Activated CD4-positive, alpha-beta T cell treated with anti-CD3 and anti-CD28 coated beads for 36 hours (primary cell): Measurements from ENCODE around the gene OFD1. TPM values are rescaled to one million over a fixed set of nuclear protein-coding genes. Genes with fewer than 3 reads are reported as not detected.

Source experiments
- ATAC-seq: fragments of 200-7000 bp; cut with Tn5 transposase; one replicate; pipeline ENCODE4 v1.10.0; 2021; ENCODE audit warnings: mild to moderate bottlenecking, moderate library complexity
- CTCF ChIA-PET: fragments of 350-600 bp; sonication (Branson Sonifier 250); formaldehyde crosslinking; loops from one replicate; lab custom pipeline; 2021; ENCODE audit warnings: antibody characterized with exemption; lab: Charles Lee
- POLR2A ChIA-PET: fragments of 350-600 bp; sonication (Branson Sonifier 250); formaldehyde crosslinking; loops from one replicate; lab custom pipeline; 2021; ENCODE audit warnings: antibody characterized with exemption, inconsistent platforms; lab: Charles Lee
- DNase-seq: peaks from one replicate; pipeline ENCODE4 v3.0.0-alpha.2; 2020
- H3K27ac Mint-ChIP-seq: one replicate; pipeline ENCODE4 v1.8.0; 2021; ENCODE audit warnings: mixed read lengths
- H3K27me3 Mint-ChIP-seq: one replicate; pipeline ENCODE4 v1.8.0; 2021; ENCODE audit warnings: mixed read lengths
- H3K36me3 Mint-ChIP-seq: one replicate; pipeline ENCODE4 v1.8.0; 2021; ENCODE audit warnings: low read depth, mixed read lengths
- H3K4me1 Mint-ChIP-seq: one replicate; pipeline ENCODE4 v1.8.0; 2021; ENCODE audit warnings: mixed read lengths
- H3K4me3 Mint-ChIP-seq: one replicate; pipeline ENCODE4 v1.8.0; 2021; ENCODE audit warnings: mild to moderate bottlenecking, moderate library complexity, mixed read lengths
- H3K9me3 Mint-ChIP-seq: one replicate; pipeline ENCODE4 v1.8.0; 2021; ENCODE audit warnings: low read depth, mixed read lengths
- intact Hi-C, 2 experiments: fragments of 100-400 bp; cut with DNase I in 1 of 2; cut with micrococcal nuclease in 1 of 2; formaldehyde crosslinking; loops; one replicate each; pipeline versions ENCODE4 v1.14.2 to v1.15.1; 2022 to 2024; cut with DNase I, micrococcal nuclease
- total RNA-seq, 2 experiments: library from RNA; stranded (reverse); gene quantifications; one replicate each; pipeline ENCODE4 v1.2.3, GENCODE V29; 2021

The OFD1 gene
- total RNA-seq, 2 experiments from 2014 or later: 28.0 to 32.4 TPM

DNA sequence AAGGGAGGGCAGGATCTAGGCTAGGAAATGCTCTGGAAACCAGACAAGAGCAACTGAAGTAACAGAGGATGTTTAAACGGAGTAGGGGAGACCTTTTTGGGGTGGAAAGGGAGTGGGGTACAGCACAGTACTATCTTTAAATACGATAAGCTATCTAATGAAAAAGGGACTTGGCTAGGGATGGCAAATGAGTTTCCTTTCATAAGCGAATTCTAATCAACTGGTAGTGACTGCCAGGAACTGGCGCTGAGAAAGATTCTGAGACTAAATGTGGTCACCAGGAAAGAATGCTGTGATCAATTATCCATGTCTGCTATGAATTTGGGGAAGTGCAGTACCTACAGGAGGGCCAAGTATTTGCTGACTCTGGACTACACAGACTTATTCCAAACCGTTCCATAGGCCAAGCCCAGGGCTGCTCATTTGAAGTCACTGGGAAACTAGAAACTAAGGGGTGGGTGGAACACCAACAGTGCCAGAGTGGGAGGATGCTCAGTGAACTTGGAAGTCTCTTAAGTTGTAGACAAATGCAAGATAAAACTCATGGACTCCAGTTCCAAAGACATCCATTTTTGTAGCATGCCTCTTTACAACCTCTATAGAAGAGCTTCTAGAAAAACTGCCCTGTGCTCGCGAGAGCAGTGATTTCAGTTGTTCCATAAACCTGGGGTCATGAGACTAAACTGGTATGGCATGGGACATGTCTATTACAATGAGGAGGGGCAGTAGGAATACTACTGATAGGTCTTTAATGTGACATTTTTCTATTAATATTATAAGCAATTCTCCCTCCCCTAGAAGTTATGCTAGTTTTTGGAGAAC is 2.1 kb upstream of the OFD1 start:
- ChIA-PET CTCF (interaction anchor here (0.7 kb wide), 1 partner anchor 22 kb away, joined by 3 read pairs; no protein-coding TSS in a partner anchor), POLR2A (interaction anchor here (1.1 kb wide), 1 partner anchor 10 kb away, joined by 4 read pairs; no protein-coding TSS in a partner anchor)
- peaks cover 59% of the 10 kb centered on the region for H3K4me1 Mint-ChIP-seq
- H3K27me3 Mint-ChIP-seq: no peaks in the 10 kb centered on the region
- H3K4me3 Mint-ChIP-seq: peak overlapping the region; percentile 81
- H3K27ac Mint-ChIP-seq: peak overlapping the region; percentile 73
- intact Hi-C loops: loop anchor here in 1 of 2 experiments (10.0 kb wide), 1 partner anchor 638 kb away; no protein-coding TSS in a partner anchor
- ATAC-seq: no peak
- H3K36me3 Mint-ChIP-seq: peaks cover 60% of the 10 kb centered on the region
- DNase-seq: no peak
- H3K9me3 Mint-ChIP-seq: peaks cover 3% of the 10 kb centered on the region

DNA sequence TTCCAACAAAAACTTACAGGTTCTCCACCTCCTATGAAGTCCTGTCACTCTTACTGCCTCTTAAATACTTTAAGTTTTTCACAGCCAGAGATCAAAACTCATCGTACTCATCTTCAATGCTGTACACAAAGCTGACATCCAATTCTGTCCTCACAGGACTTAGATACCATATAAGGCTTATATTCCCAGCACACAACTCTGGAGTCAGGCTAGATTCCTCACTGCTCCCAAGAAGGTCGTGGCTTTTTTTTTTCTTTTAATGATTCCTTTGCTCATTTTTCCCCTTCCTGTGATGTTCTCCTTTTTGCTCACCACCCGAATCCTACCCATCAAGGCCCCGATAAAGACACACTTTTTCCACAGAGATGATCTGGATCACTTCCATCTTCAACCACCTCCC is 1.0 kb upstream of the OFD1 start:
- Mint-ChIP-seq H3K4me1 (peaks cover 50% of the 10 kb centered on the region), H3K27ac (peak overlapping the region; percentile 93)
- POLR2A ChIA-PET: interaction anchor here (1.1 to 2.2 kb wide), 2 partner anchors 9 to 45 kb away, joined by 4 read pairs; no protein-coding TSS in a partner anchor

DNA sequence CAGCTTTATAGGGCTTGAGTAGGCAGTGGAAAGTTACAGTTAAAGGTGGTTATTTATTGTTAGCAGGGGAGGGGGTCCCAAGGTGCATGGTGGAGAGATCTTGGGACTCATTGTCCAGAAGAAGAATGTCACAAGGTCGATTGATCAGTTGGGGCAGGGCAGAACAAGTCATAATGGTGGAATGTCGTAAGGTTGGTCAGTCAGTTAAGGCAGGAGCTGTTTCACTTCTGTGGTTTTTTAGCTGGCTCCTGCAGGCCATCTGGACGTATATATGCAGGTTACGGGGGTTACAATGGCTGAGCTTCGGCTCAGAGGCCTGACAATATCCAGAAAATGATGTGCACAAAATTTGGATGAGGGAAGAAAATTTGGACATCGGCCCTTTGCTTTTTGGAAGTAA is 7.1 kb downstream of the OFD1 start:
- POLR2A ChIA-PET: interaction anchor here (0.7 kb wide), 1 partner anchor 72 kb away, joined by 5 read pairs; no protein-coding TSS in a partner anchor
- CTCF ChIA-PET: interaction anchor here (1.5 kb wide), 1 partner anchor 83 kb away, joined by 5 read pairs; no protein-coding TSS in a partner anchor
- intact Hi-C loops: loop anchor here in 1 of 2 experiments (2.0 kb wide), 1 partner anchor 287 kb away; the partner anchor contains the start of gene GEMIN8
- no peaks in the 10 kb centered on the region for H3K27me3 Mint-ChIP-seq
- no peaks in the 10 kb centered on the region for H3K9me3 Mint-ChIP-seq
- peaks cover 23% of the 10 kb centered on the region for H3K4me1 Mint-ChIP-seq
- peaks cover 11% of the 10 kb centered on the region for H3K36me3 Mint-ChIP-seq
- DNase-seq (no peak), ATAC-seq (no peak)
- H3K4me3 Mint-ChIP-seq: no peak overlapping the region
- peak overlapping the region; percentile 34 for H3K27ac Mint-ChIP-seq

More for the DNA sequence above, 1.0 kb upstream of the OFD1 start:
- ATAC-seq (no peak), DNase-seq (no peak)
- H3K4me3 Mint-ChIP-seq: peak overlapping the region; percentile 81
- CTCF ChIA-PET: interaction anchor here (1.4 kb wide), 1 partner anchor 64 kb away, joined by 7 read pairs; no protein-coding TSS in a partner anchor
- H3K9me3 Mint-ChIP-seq: peaks cover 2% of the 10 kb centered on the region
- intact Hi-C loops: loop anchor here in 1 of 2 experiments (10.0 kb wide), 1 partner anchor 639 kb away; no protein-coding TSS in a partner anchor
- H3K27me3 Mint-ChIP-seq: no peaks in the 10 kb centered on the region
- peaks cover 50% of the 10 kb centered on the region for H3K36me3 Mint-ChIP-seq

DNA sequence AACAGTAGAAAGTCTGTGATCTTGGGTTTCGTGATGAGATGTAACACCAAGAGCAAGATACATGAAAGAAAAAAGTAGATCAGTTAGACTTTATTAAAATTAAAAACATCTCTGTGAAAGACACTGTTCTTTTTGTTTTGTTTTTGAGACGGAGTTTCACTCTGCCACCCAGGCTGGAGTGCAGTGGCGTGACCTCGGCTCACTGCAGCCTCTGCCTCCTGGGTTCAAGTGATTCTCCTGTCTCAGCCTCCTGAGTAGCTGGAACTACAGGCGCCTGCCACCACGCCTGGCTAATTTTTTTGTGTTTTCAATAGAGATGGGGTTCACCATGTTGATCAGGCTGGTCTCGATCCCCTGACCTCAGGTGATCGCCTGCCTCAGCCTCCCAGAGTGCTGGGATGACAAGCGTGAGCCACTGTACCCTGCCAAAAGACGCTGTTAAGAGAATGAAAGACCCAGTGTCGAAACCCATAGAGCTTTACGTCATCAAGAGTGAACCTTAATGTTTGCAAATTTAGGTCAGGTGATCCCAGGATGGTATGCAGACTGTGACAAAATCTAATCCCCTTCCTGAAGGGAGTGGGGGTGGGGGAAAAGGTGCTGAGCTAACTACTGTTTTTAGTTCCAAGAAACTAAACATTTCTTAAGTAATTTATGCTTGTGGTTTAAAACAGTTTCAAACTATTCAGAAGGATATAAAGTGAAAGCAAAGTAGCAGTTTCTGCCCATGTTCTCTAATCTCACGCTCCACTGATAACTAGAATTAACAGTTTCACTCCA is 8.0 kb downstream of the OFD1 start:
- Mint-ChIP-seq H3K4me1 (peaks cover 18% of the 10 kb centered on the region), H3K27me3 (no peaks in the 10 kb centered on the region), H3K9me3 (no peaks in the 10 kb centered on the region), H3K4me3 (peak overlapping the region; percentile 43), H3K36me3 (peaks cover 16% of the 10 kb centered on the region), H3K27ac (peak overlapping the region; percentile 34)
- DNase-seq (peak; percentile 69), ATAC-seq (peak; percentile 93)
- intact Hi-C loops: loop anchor here in 1 of 2 experiments (2.0 kb wide), 1 partner anchor 286 kb away; the partner anchor contains the start of gene GEMIN8
- CTCF ChIA-PET: interaction anchor here (1.0 to 1.6 kb wide), 5 partner anchors 8 to 236 kb away, joined by 3 to 5 read pairs (median 5); partner anchors contain the start of genes OFD1, TCEANC and TRAPPC2
- POLR2A ChIA-PET: interaction anchor here (0.6 to 1.0 kb wide), 4 partner anchors 8 to 676 kb away, joined by 4 to 6 read pairs (median 4); partner anchors contain the start of genes OFD1, RAB9A and TRAPPC2

DNA sequence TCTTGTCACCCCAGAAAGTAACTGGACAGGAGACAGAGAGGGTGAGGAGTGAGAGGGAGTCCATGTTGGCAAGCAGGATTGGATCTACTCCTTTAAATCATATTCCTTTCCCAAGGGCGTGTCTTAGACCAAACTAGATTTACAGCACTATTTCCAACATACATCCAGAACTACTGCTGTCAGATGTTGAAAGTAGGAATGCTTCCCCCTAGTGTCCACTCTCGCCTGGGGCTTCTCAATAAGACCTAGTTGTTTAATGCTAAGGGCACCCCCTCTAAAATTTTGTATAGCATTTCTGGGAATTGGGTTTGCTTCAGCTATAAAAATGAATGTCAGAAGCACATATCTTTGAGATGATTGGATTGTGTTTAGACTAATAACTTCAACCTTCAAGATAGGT is 13.3 kb downstream of the OFD1 start:
- ChIA-PET POLR2A (interaction anchor here (0.6 kb wide), 1 partner anchor 190 kb away, joined by 5 read pairs; no protein-coding TSS in a partner anchor), CTCF (interaction anchor here (0.7 kb wide), 1 partner anchor 241 kb away, joined by 3 read pairs; no protein-coding TSS in a partner anchor)
- ATAC-seq (no peak), DNase-seq (peak; percentile 43)
- Mint-ChIP-seq H3K9me3 (no peaks in the 10 kb centered on the region), H3K36me3 (peaks cover 30% of the 10 kb centered on the region), H3K4me3 (no peak overlapping the region), H3K27me3 (no peaks in the 10 kb centered on the region), H3K27ac (no peak overlapping the region), H3K4me1 (peaks cover 18% of the 10 kb centered on the region)
- intact Hi-C loops: loop anchor here in 1 of 2 experiments (2.0 kb wide), 2 partner anchors 89 to 241 kb away; no protein-coding TSS in a partner anchor

DNA sequence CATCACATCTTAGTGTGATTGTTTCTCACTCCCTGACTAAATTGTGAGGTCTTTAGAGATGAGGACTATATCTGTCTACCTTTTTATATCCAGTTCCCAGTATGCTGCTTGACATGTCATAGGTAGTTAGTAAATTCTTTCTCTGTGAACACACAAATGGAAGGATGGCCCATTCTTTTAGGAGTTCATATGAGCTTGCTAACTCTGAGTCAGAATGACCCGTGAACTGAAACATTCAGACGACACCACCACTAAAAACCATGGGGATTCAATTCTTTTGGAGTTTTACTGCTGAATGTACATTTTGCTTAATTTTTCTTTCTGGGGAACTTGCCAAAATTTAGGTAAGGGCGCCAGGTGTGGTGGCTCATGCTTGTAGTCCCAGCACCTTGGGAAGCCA is 13.9 kb downstream of the OFD1 start:
- ChIA-PET POLR2A (interaction anchor here (0.6 kb wide), 1 partner anchor 191 kb away, joined by 5 read pairs; no protein-coding TSS in a partner anchor), CTCF (interaction anchor here (0.7 to 0.9 kb wide), 2 partner anchors 12 to 241 kb away, joined by 3 read pairs; no protein-coding TSS in a partner anchor)
- intact Hi-C loops: loop anchor here in 1 of 2 experiments (2.0 kb wide), 2 partner anchors 90 to 242 kb away; no protein-coding TSS in a partner anchor
- no peak overlapping the region for H3K27ac Mint-ChIP-seq
- no peak for ATAC-seq
- peaks cover 35% of the 10 kb centered on the region for H3K36me3 Mint-ChIP-seq
- peaks cover 21% of the 10 kb centered on the region for H3K4me1 Mint-ChIP-seq
- no peaks in the 10 kb centered on the region for H3K27me3 Mint-ChIP-seq
- H3K4me3 Mint-ChIP-seq: no peak overlapping the region
- no peak for DNase-seq
- no peaks in the 10 kb centered on the region for H3K9me3 Mint-ChIP-seq

DNA sequence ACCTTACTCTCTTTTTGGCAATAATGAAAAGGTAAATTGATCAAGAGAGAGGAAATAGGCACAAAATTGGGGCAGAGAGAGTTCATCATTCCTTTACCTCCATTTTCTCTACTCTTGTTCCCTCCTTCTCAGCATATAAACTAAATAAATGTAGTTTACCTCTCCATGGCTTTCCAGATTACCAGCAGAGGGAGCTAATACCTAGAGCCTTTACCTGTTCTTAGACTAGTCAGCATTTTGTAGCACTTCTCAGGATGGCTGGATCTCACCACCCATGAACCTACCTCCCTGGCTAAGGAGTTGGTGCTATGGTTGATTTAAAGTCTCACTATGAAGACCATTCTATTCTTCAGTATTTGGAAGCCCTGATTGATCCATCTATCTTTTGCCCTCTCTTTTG is 15.7 kb downstream of the OFD1 start:
- Mint-ChIP-seq H3K27ac (peak overlapping the region; percentile 25), H3K4me3 (no peak overlapping the region), H3K36me3 (peaks cover 31% of the 10 kb centered on the region), H3K9me3 (no peaks in the 10 kb centered on the region), H3K4me1 (peaks cover 18% of the 10 kb centered on the region), H3K27me3 (no peaks in the 10 kb centered on the region)
- DNase-seq (peak; percentile 10), ATAC-seq (peak; percentile 65)
- POLR2A ChIA-PET: no interaction called here
- CTCF ChIA-PET: interaction anchor here (0.7 to 2.7 kb wide), 10 partner anchors 9 to 282 kb away, joined by 3 to 11 read pairs (median 5); partner anchors contain the start of gene TCEANC
- intact Hi-C loops: loop anchor here (1.0 to 10.0 kb wide), 2 partner anchors 245 to 282 kb away; no protein-coding TSS in a partner anchor

DNA sequence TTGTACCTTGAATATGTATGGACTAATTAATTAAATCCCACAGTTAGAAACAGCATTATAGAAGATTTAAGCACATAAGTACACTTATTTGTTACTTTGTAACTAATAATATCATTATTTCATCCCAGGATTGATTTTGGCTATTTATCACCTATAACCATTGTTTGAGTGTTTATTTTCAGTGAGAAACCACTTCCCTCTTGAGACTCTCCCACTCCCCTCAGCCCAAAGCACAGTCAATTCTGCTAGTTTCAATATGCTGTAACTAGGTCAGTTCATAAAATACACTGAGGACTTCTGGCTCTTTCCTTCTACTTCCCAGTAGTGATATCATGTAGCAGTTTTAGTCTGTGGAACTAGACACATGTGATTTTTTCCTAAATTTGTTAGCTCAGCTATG is 16.3 kb downstream of the OFD1 start:
- Mint-ChIP-seq H3K9me3 (no peaks in the 10 kb centered on the region), H3K27ac (no peak overlapping the region), H3K4me3 (no peak overlapping the region), H3K36me3 (peaks cover 27% of the 10 kb centered on the region), H3K27me3 (no peaks in the 10 kb centered on the region), H3K4me1 (peaks cover 18% of the 10 kb centered on the region)
- intact Hi-C loops: loop anchor here (1.0 to 10.0 kb wide), 2 partner anchors 246 to 281 kb away; no protein-coding TSS in a partner anchor
- ChIA-PET POLR2A (no interaction called here), CTCF (interaction anchor here (0.7 to 2.7 kb wide), 12 partner anchors 9 to 281 kb away, joined by 3 to 11 read pairs (median 4); partner anchors contain the start of genes GEMIN8 and TCEANC)
- no peak for ATAC-seq
- DNase-seq: no peak

DNA sequence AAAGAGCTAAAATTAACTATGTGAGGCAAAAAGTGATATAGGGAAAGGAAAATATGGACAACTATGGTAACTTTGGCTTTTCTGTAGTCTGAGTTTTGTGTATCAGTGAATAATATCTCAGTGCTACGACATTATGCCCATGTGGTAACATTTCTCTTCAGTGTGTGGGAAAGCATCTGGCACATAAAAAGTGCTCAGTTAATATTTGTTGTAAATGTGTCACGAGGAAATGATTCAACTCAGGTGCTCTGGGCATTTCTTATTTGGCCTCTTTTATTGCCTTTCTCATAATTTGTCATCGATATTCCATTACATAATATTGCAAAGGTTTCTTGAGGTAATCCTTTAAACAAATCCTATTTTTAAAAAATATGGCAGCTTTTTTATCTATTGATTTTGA is 17.6 kb downstream of the OFD1 start:
- Mint-ChIP-seq H3K4me3 (no peak overlapping the region), H3K27me3 (no peaks in the 10 kb centered on the region), H3K27ac (no peak overlapping the region), H3K9me3 (no peaks in the 10 kb centered on the region), H3K4me1 (peaks cover 18% of the 10 kb centered on the region), H3K36me3 (peaks cover 26% of the 10 kb centered on the region)
- ATAC-seq (no peak), DNase-seq (no peak)
- intact Hi-C loops: loop anchor here in 1 of 2 experiments (10.0 kb wide), 1 partner anchor 247 kb away; no protein-coding TSS in a partner anchor
- CTCF ChIA-PET: interaction anchor here (1.0 to 1.4 kb wide), 5 partner anchors 11 to 280 kb away, joined by 3 to 6 read pairs (median 3); no protein-coding TSS in a partner anchor
- POLR2A ChIA-PET: no interaction called here

DNA sequence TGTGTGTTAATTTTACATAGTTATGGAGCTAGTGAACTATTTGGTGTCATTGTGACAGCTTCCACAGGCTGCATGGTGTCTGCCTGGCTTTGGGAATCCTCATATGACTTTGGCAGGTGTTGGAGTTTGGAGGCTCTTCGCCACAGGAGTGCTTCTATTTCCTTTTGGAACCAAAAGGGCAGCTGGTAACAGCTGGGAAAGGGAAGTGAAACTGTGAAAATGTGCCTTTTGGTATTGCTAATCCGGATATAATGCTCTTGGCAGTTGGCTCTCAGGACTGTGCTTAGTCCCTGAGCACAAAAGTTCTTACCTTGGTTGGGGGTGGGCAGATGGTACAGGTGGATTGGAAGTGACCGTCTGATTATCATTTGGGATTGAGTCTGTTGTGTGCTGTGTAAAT is 18.1 kb downstream of the OFD1 start:
- ChIA-PET CTCF (interaction anchor here (0.7 to 1.4 kb wide), 5 partner anchors 10 to 280 kb away, joined by 3 to 6 read pairs (median 3); no protein-coding TSS in a partner anchor), POLR2A (no interaction called here)
- ATAC-seq: no peak
- Mint-ChIP-seq H3K4me3 (no peak overlapping the region), H3K4me1 (peaks cover 18% of the 10 kb centered on the region), H3K27me3 (no peaks in the 10 kb centered on the region), H3K9me3 (no peaks in the 10 kb centered on the region), H3K36me3 (peaks cover 21% of the 10 kb centered on the region), H3K27ac (no peak overlapping the region)
- DNase-seq: no peak
- intact Hi-C loops: loop anchor here in 1 of 2 experiments (10.0 kb wide), 1 partner anchor 248 kb away; no protein-coding TSS in a partner anchor
